Muscle of arm (tissue), 12 donors: ENCODE data around the gene ST6GALNAC4. TPM values are rescaled to one million over a fixed set of nuclear protein-coding genes. Genes with fewer than 3 reads are reported as not detected.

ENCODE experiments used
- polyA plus RNA-seq, 12 donors: library from polyadenylated mRNA; unstranded; fragments of 120-200 nt; gene quantifications; one replicate each; pipeline ENCODE4 v1.2.1, GENCODE V29; 2013; ENCODE audit not compliant: insufficient read length in 12 of 12

ST6GALNAC4 gene
- polyA plus RNA-seq, 12 donors, result 20.8 to 50.5 (median 32.7) TPM; not detected in 1

Other genes starting within 250 kb of the ST6GALNAC4 start
- gene CFAP157, start 210.1 kb downstream of the ST6GALNAC4 start, polyA plus RNA-seq, result 1 to 10 TPM in 7 of 12 donors, under 1 TPM in 3, not detected in 2; 0.84 to 1.7 (median 1.0) TPM
- gene PTRH1, start 201.4 kb downstream of the ST6GALNAC4 start, polyA plus RNA-seq, result 1 to 10 TPM in 10 of 12 donors, not detected in 2; 4.0 to 8.8 (median 5.3) TPM
- gene TTC16, start 201.0 kb downstream of the ST6GALNAC4 start, polyA plus RNA-seq, result under 1 TPM in 5 of 12 donors, not detected in 7; 0.03 to 0.17 (median 0.05) TPM
- gene TOR2A, start 181.7 kb downstream of the ST6GALNAC4 start, polyA plus RNA-seq, result 10 to 100 TPM in 1 of 12 donors, 1 to 10 TPM in 10, not detected in 1; 4.7 to 16.6 (median 7.0) TPM
- gene SH2D3C, start 138.4 kb downstream of the ST6GALNAC4 start, polyA plus RNA-seq, result 10 to 100 TPM in 11 of 12 donors, not detected in 1; 13.5 to 40.7 (median 17.1) TPM
- 10 to 100 TPM in 11 of 12 donors, not detected in 1; 29.1 to 50.2 (median 38.6) TPM for gene CDK9, start 131.0 kb downstream of the ST6GALNAC4 start, polyA plus RNA-seq
- 10 to 100 TPM in 11 of 12 donors, not detected in 1; 32.7 to 60.9 (median 37.7) TPM for gene FPGS, start 114.2 kb downstream of the ST6GALNAC4 start, polyA plus RNA-seq
- gene ENG, start 62.4 kb downstream of the ST6GALNAC4 start, polyA plus RNA-seq, result 10 to 100 TPM in 11 of 12 donors, not detected in 1; 42.2 to 65.8 (median 47.4) TPM
- gene AK1, start 39.4 kb downstream of the ST6GALNAC4 start, polyA plus RNA-seq, result 1,000 to 10,000 TPM in 5 of 12 donors, 100 to 1,000 TPM in 7; 441 to 7,878 (median 918) TPM
- gene ST6GALNAC6, start 17.4 kb downstream of the ST6GALNAC4 start, polyA plus RNA-seq, result 10 to 100 TPM in 11 of 12 donors, not detected in 1; 37.0 to 62.6 (median 51.5) TPM
- 1 to 10 TPM in 9 of 12 donors, under 1 TPM in 1, not detected in 2; 0.83 to 4.1 (median 2.4) TPM for gene PIP5KL1, start 13.7 kb upstream of the ST6GALNAC4 start, polyA plus RNA-seq
- gene DPM2, start 20.8 kb upstream of the ST6GALNAC4 start, polyA plus RNA-seq, result 10 to 100 TPM in 11 of 12 donors, not detected in 1; 16.0 to 28.7 (median 20.7) TPM
- gene EEIG1, start 63.9 kb upstream of the ST6GALNAC4 start, polyA plus RNA-seq, result 10 to 100 TPM in 11 of 12 donors, not detected in 1; 12.7 to 37.2 (median 14.9) TPM
- gene NAIF1, start 150.3 kb upstream of the ST6GALNAC4 start, polyA plus RNA-seq, result 10 to 100 TPM in 1 of 12 donors, 1 to 10 TPM in 10, not detected in 1; 6.5 to 21.2 (median 8.0) TPM
- gene SLC25A25, start 151.2 kb upstream of the ST6GALNAC4 start, polyA plus RNA-seq, result 10 to 100 TPM in 11 of 12 donors, not detected in 1; 10.8 to 15.3 (median 11.6) TPM
- 10 to 100 TPM in 11 of 12 donors, not detected in 1; 24.4 to 37.2 (median 33.4) TPM for gene PTGES2, start 210.7 kb upstream of the ST6GALNAC4 start, polyA plus RNA-seq
- gene LCN2, start 232.4 kb upstream of the ST6GALNAC4 start, polyA plus RNA-seq, result 1 to 10 TPM in 1 of 12 donors, under 1 TPM in 7, not detected in 4; 0.31 to 6.2 (median 0.70) TPM
- gene BBLN, start 243.2 kb upstream of the ST6GALNAC4 start, polyA plus RNA-seq, result 10 to 100 TPM in 11 of 12 donors, not detected in 1; 16.6 to 61.6 (median 22.2) TPM